Gastroesophageal sphincter (tissue), 3 donors: ENCODE results near the gene SIGLEC15.

Source experiments
- CTCF ChIP-seq, 4 experiments: fragments of 200-600 bp in 2 of 4; fragments of 450-650 bp in 2 of 4; sonication (generic) in 1 of 4; IDR thresholded peaks; one replicate each; pipeline ENCODE4 v1.5.1; 2017 to 2019; ENCODE audit warnings: antibody characterized with exemption in 4 of 4, mild to moderate bottlenecking in 2 of 4, moderate library complexity in 2 of 4
- EP300 ChIP-seq: sonication (generic); formaldehyde crosslinking; IDR thresholded peaks from one replicate; pipeline ENCODE4 v1.6.1; 2017; ENCODE audit warnings: antibody characterized with exemption, mild to moderate bottlenecking
- POLR2A ChIP-seq, 2 donors: fragments of 450-650 bp; IDR thresholded peaks; one replicate each; pipeline ENCODE4 v1.6.1; 2017; ENCODE audit warnings: antibody characterized with exemption in 2 of 2, mild to moderate bottlenecking in 2 of 2, moderate library complexity in 1 of 2

- TF ChIP-seq CTCF (IDR thresholded peaks at IDR 0.05) = no peak
- TF ChIP-seq POLR2A (IDR thresholded peaks at IDR 0.05) = no peak
- no peak for TF ChIP-seq EP300
Measured at GRCh38 chr18:45856531-45856930, 31.1 kb downstream of the SIGLEC15 start.
